HepG2 (cell line): ENCODE measurements around the gene PTPN13. TPM values are rescaled to one million over a fixed set of nuclear protein-coding genes. Genes with fewer than 3 reads are reported as not detected.

Source experiments
- ATAC-seq: fragments of 200-7000 bp; cut with Tn5 transposase; 3 replicates; pipeline ENCODE4 v1.9.1; 2020; ENCODE audit warnings: mild to moderate bottlenecking, moderate library complexity
- BruUV-seq: library from RNA; stranded (reverse); fragments of 400-500 nt; replicated peaks from 2 replicates; lab custom pipeline; 2021; lab: Mats Ljungman, UMichigan
- CTCF ChIA-PET: fragments of 300-600 bp; formaldehyde crosslinking; extraction: SDS; loops from one replicate; lab custom pipeline; 2021; ENCODE audit warnings: low total read pairs, inconsistent platforms, low intra/inter-chr PET ratio; lab: Yijun Ruan, JAX
- POLR2A ChIA-PET: fragments of 350-600 bp; sonication (Branson Sonifier 250); formaldehyde crosslinking; loops from one replicate; lab custom pipeline; 2020; ENCODE audit warnings: antibody characterized with exemption, inconsistent platforms; lab: Yijun Ruan, JAX
- DNase-seq: peaks from one replicate; pipeline ENCODE4 v3.0.0-alpha.2; 2015; ENCODE audit warnings: low spot score
- FAIRE-seq: peaks from 3 replicates; lab custom pipeline; 2011; peaks lifted over from hg19 to GRCh38; lab: Jason Lieb, UNC
- H2AFZ ChIP-seq: one replicate; pipeline ENCODE4 v1.6.1; 2011; ENCODE audit warnings: low read length, inconsistent platforms
- H3K27ac ChIP-seq: fragments of 300-600 bp; 3 replicates; pipeline ENCODE4 v1.8.0; 2011; ENCODE audit warnings: mixed run types, mild to moderate bottlenecking, mixed read lengths, low read length, inconsistent platforms; ENCODE audit not compliant: insufficient read depth; ENCODE audit errors: extremely low read length
- H3K27me3 ChIP-seq, 2 experiments: fragments of 200-600 bp in 1 of 2; 2 replicates in 1 of 2; 3 replicates in 1 of 2; pipeline versions ENCODE4 v1.6.0 to v1.8.0; 2011; ENCODE audit warnings: low read length in 2 of 2, mild to moderate bottlenecking in 2 of 2, moderate library complexity in 2 of 2, inconsistent platforms in 1 of 2; ENCODE audit not compliant: insufficient read depth in 2 of 2, control insufficient read depth in 1 of 2
- H3K36me3 ChIP-seq, 2 experiments: fragments of 200-600 bp in 1 of 2; replicated peaks in 1 of 2; 2 replicates in 1 of 2; 3 replicates in 1 of 2; pipeline versions ENCODE4 v1.5.1 to v1.8.0; 2011; ENCODE audit warnings: low read length in 2 of 2, inconsistent platforms in 1 of 2; ENCODE audit not compliant: insufficient read depth in 2 of 2, control insufficient read depth in 1 of 2
- H3K4me1 ChIP-seq: 2 replicates; pipeline ENCODE4 v1.5.1; 2012; ENCODE audit warnings: low read length, inconsistent platforms; ENCODE audit not compliant: insufficient read depth
- H3K4me2 ChIP-seq: 2 replicates; pipeline ENCODE4 v1.6.0; 2011; ENCODE audit warnings: low read depth, low read length, inconsistent platforms
- H3K4me3 ChIP-seq, 3 experiments: fragments of 200-600 bp in 1 of 3; sonication (generic), shearing (Covaris generic) in 1 of 3; replicated peaks in 1 of 3; 2 replicates each; pipeline ENCODE4 v1.5.1; 2011 to 2016; ENCODE audit warnings: low read length in 3 of 3, inconsistent platforms in 2 of 3, low read depth in 2 of 3, mild to moderate bottlenecking in 2 of 3, control low read depth in 1 of 3, mixed read lengths in 1 of 3; ENCODE audit not compliant: insufficient read depth in 1 of 3
- H3K79me2 ChIP-seq: one replicate; pipeline ENCODE4 v1.6.1; 2011; ENCODE audit warnings: low read length, inconsistent platforms; ENCODE audit not compliant: insufficient read depth
- H3K9ac ChIP-seq: 2 replicates; pipeline ENCODE4 v1.6.0; 2011; ENCODE audit warnings: mild to moderate bottlenecking, low read depth, low read length, inconsistent platforms; ENCODE audit not compliant: insufficient read depth
- H3K9me3 ChIP-seq: 2 replicates; pipeline ENCODE4 v1.5.1; 2012; ENCODE audit warnings: mild to moderate bottlenecking, low read length
- H4K20me1 ChIP-seq: 2 replicates; pipeline ENCODE4 v1.6.0; 2011; ENCODE audit warnings: inconsistent platforms, mild to moderate bottlenecking, low read length, moderate library complexity; ENCODE audit not compliant: insufficient read depth
- HINFP ChIP-seq: sonication (generic); formaldehyde crosslinking; IDR thresholded peaks from 2 replicates; pipeline ENCODE4 v1.4.0; 2020; ENCODE audit warnings: low read depth, mild to moderate bottlenecking, missing genetic modification reagents
- HOXA9 ChIP-seq: sonication (generic); formaldehyde crosslinking; IDR thresholded peaks from 2 replicates; pipeline ENCODE4 v1.8.1; 2022; ENCODE audit warnings: missing genetic modification reagents, mild to moderate bottlenecking, moderate library complexity, borderline replicate concordance
- MAFF ChIP-seq: IDR thresholded peaks from 2 replicates; pipeline ENCODE4 v1.6.1; 2011; ENCODE audit warnings: low read depth, low read length, improper control_type of control experiment
- PBX2 ChIP-seq: IDR thresholded peaks from 2 replicates; pipeline ENCODE4 v1.6.1; 2016; ENCODE audit warnings: control low read depth
- PHB2 ChIP-seq: fragments of 450-650 bp; IDR thresholded peaks from 2 replicates; pipeline ENCODE4 v1.6.1; 2018; ENCODE audit not compliant: partially characterized antibody
- ZFP90 ChIP-seq: sonication (generic); formaldehyde crosslinking; IDR thresholded peaks from 2 replicates; pipeline ENCODE4 v1.8.0; 2022; ENCODE audit warnings: missing genetic modification reagents, mild to moderate bottlenecking, inconsistent platforms, borderline replicate concordance
- ZNF282 ChIP-seq: fragments of 450-650 bp; IDR thresholded peaks from 2 replicates; pipeline ENCODE4 v1.6.1; 2018; ENCODE audit not compliant: partially characterized antibody
- ZNF318 ChIP-seq: sonication (generic); formaldehyde crosslinking; IDR thresholded peaks from 2 replicates; pipeline ENCODE4 v1.4.0; 2020; ENCODE audit warnings: mild to moderate bottlenecking, missing genetic modification reagents
- ZNF607 ChIP-seq: sonication (generic); formaldehyde crosslinking; IDR thresholded peaks from 2 replicates; pipeline ENCODE4 v1.5.1; 2020; ENCODE audit warnings: missing genetic modification reagents, mild to moderate bottlenecking, borderline replicate concordance
- ZNF724P ChIP-seq: sonication (generic); formaldehyde crosslinking; IDR thresholded peaks from 2 replicates; pipeline ENCODE4 v1.8.0; 2022; ENCODE audit warnings: missing genetic modification reagents, borderline replicate concordance
- ZNF800 ChIP-seq: sonication (generic); formaldehyde crosslinking; IDR thresholded peaks from 2 replicates; pipeline ENCODE4 v1.4.0; 2020; ENCODE audit warnings: missing genetic modification reagents
- WGBS: methylation state at CpG from one replicate; pipeline ENCODE4 v1.1.6; 2017; ENCODE audit warnings: low lambda C conversion rate; 5-methylcytosine and 5-hydroxymethylcytosine counted together
- in situ Hi-C: cut with HindIII; loops from 2 replicates; pipeline ENCODE4 v1.10.0; 2017; ENCODE audit warnings: low pct_unique_long_range_greater_than_20kb; ENCODE audit not compliant: extremely low pct_ligation_motif_present
- intact Hi-C: fragments of 100-400 bp; cut with micrococcal nuclease; formaldehyde crosslinking; loops from one replicate; pipeline ENCODE4 v1.10.0; 2022; ENCODE audit not compliant: unreplicated experiment
- polyA plus RNA-seq, 8 experiments: library from polyadenylated mRNA; depleted of rRNA in 3 of 8; stranded (reverse) in 7 of 8; unstranded in 1 of 8; fragments of >200 nt; fragmentation: Illumina TruSeq in 4 of 8; extraction: Trizol in 4 of 8; gene quantifications; 2 replicates each; pipeline versions ENCODE4 v1.2.1 to v1.2.3, GENCODE V29; 2011 to 2016; ENCODE audit warnings: low read depth in 4 of 8, missing spikeins in 1 of 8, mixed read lengths in 1 of 8; ENCODE audit not compliant: insufficient read depth in 1 of 8
- total RNA-seq, 5 experiments: library from RNA; depleted of rRNA; stranded (reverse); fragments of >200 nt; fragmentation: Illumina TruSeq; extraction: Trizol; gene quantifications; 2 replicates each; pipeline ENCODE4 v1.2.3, GENCODE V29; 2016; ENCODE audit warnings: low read depth in 1 of 5

Gene PTPN13
- total and polyA plus RNA-seq, 2 of the 13 experiments (the other 11 are each of a cell fraction or from before 2014, with no cell fraction given), result not detected

- Histone ChIP-seq H3K27me3 (no peaks in the 10 kb centered on the region), H3K36me3 (no peaks in the 10 kb centered on the region), H3K4me3 (no peak overlapping the region), H3K9me3 (peaks cover 9% of the 10 kb centered on the region), H3K4me2 (no peak overlapping the region), H3K27ac (no peak overlapping the region), H3K79me2 (no peaks in the 10 kb centered on the region), H3K4me1 (no peaks in the 10 kb centered on the region), H4K20me1 (no peaks in the 10 kb centered on the region), H2AFZ (no peak overlapping the region), H3K9ac (no peak overlapping the region)
- intact Hi-C loops (no loop called here), in situ Hi-C loops (no loop called here)
- DNase-seq, result no peak
- BruUV-seq, result no TSS peak
- WGBS, result 0% methylated on average over 2 of the region's 2 CpGs
- no peak for ATAC-seq
- CTCF ChIA-PET, result no interaction called here
- no peak for FAIRE-seq
- POLR2A ChIA-PET, result no interaction called here
- TF ChIP-seq ZNF607 (CRISPR knock-in tag) (no peak), ZNF800 (CRISPR knock-in tag) (no peak), PHB2 (no peak), ZFP90 (CRISPR knock-in tag) (no peak), HINFP (CRISPR knock-in tag) (no peak), PBX2 (no peak), HOXA9 (no peak), ZNF724P (CRISPR knock-in tag) (no peak), MAFF (no peak), ZNF282 (no peak), ZNF318 (no peak)
Measured at GRCh38 chr4:86744570-86744969, 150.5 kb downstream of the PTPN13 start.
